Neural progenitor cell (in vitro differentiated cells): Measurements from ENCODE around the gene ATP11A.

ENCODE experiments used
- EZH2 ChIP-seq: fragments of 200-600 bp; sonication (generic); IDR thresholded peaks from 2 replicates; pipeline ENCODE4 v1.6.1; 2017; ENCODE audit warnings: antibody characterized with exemption, mild to moderate bottlenecking, moderate library complexity
- EZH2phosphoT487 ChIP-seq: fragments of 200-600 bp; sonication (generic); IDR thresholded peaks from 2 replicates; pipeline ENCODE4 v1.6.1; 2017; ENCODE audit warnings: antibody characterized with exemption
- TF ChIP-seq, protein P1 (sequence below): fragments of 200-600 bp; sonication (generic); IDR thresholded peaks from 2 replicates; pipeline ENCODE4 v1.5.1; 2017; ENCODE audit warnings: antibody characterized with exemption, mild to moderate bottlenecking

DNA sequence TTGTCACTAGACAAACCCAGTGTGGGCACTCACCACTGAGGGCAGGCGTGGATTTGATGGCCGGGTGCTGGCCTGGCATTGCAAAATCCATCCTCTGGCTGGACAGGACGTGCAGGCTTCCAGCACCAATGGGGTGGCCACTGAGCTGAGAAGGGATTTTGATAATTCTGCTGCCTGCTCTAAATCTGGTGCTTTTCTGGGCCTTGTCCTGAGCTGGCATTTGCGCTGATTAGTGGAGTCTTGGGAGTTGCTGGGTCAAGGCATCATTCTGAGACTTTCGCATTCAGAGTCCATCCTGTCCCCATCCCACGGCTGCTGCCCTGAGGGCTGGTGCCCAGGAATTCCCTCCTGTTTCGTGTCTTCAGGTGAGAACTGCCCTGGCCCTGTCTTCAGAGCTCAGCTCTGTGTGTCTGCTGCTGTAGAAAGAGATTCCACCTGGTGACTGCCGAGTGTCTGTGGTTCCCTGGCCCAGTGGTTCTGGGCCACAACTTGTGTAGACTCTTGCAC is 213.3 kb downstream of the ATP11A start:
- TF ChIP-seq, protein P1, sequence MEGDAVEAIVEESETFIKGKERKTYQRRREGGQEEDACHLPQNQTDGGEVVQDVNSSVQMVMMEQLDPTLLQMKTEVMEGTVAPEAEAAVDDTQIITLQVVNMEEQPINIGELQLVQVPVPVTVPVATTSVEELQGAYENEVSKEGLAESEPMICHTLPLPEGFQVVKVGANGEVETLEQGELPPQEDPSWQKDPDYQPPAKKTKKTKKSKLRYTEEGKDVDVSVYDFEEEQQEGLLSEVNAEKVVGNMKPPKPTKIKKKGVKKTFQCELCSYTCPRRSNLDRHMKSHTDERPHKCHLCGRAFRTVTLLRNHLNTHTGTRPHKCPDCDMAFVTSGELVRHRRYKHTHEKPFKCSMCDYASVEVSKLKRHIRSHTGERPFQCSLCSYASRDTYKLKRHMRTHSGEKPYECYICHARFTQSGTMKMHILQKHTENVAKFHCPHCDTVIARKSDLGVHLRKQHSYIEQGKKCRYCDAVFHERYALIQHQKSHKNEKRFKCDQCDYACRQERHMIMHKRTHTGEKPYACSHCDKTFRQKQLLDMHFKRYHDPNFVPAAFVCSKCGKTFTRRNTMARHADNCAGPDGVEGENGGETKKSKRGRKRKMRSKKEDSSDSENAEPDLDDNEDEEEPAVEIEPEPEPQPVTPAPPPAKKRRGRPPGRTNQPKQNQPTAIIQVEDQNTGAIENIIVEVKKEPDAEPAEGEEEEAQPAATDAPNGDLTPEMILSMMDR = no peak
- no peak for TF ChIP-seq EZH2
- TF ChIP-seq EZH2phosphoT487 = no peak
